Stimulated activated naive CD8-positive, alpha-beta T cell treated with anti-CD3 and anti-CD28 coated beads, Interleukin-15, Interleukin-2, amounts not matched to agents 100 U/mL and 50 U/mL, for 24 hours (primary cell): Measurements from ENCODE around the gene POLR1G.
A peak's percentile ranks its signal among the peaks of the same experiment; 100 is the strongest.

ENCODE experiments used
- ATAC-seq: fragments of 150-1000 bp; cut with Tn5 transposase; one replicate; pipeline ENCODE4 v1.10.0; 2021
- DNase-seq: peaks from one replicate; pipeline ENCODE4 v3.0.0; 2021

POLR1G gene

GRCh38 chr19:45406226-45407090 is at the start of gene POLR1G:
Gene POLR1G, plus strand, starts transcription at chr19:45406644. Its CDS starts 53 bp downstream, at chr19:45406697.
- peak; percentile 81 for DNase-seq
- ATAC-seq, result peak; percentile 77

GRCh38 chr19:45356760-45357444 is 49.5 kb upstream of the POLR1G start:
- DNase-seq, result no peak
- no peak for ATAC-seq

- no peak for DNase-seq
- no peak for ATAC-seq
Measured at GRCh38 chr19:45357445-45357783, 49.0 kb upstream of the POLR1G start.

- DNase-seq, result no peak
- ATAC-seq, result no peak
Measured at GRCh38 chr19:45358213-45358792, 48.1 kb upstream of the POLR1G start.

- no peak for ATAC-seq
Measured at GRCh38 chr19:45361608-45362007, 44.8 kb upstream of the POLR1G start.

GRCh38 chr19:45362291-45362690 is 44.2 kb upstream of the POLR1G start:
- no peak for DNase-seq
- no peak for ATAC-seq

More at GRCh38 chr19:45361608-45362007, 44.8 kb upstream of the POLR1G start:
- DNase-seq, result no peak

- ATAC-seq, result no peak
- no peak for DNase-seq
Measured at GRCh38 chr19:45363861-45364459, 42.5 kb upstream of the POLR1G start.

GRCh38 chr19:45364696-45365095 is 41.7 kb upstream of the POLR1G start:
- DNase-seq (no peak), ATAC-seq (no peak)

GRCh38 chr19:45368127-45368526 is 38.3 kb upstream of the POLR1G start:
- no peak for DNase-seq

GRCh38 chr19:45368737-45369340 is 37.6 kb upstream of the POLR1G start:
- no peak for DNase-seq
- ATAC-seq, result no peak

More at GRCh38 chr19:45368127-45368526, 38.3 kb upstream of the POLR1G start:
- ATAC-seq, result no peak

- DNase-seq, result peak; percentile 100
- peak; percentile 100 for ATAC-seq
Measured at GRCh38 chr19:45370410-45371204, 35.8 kb upstream of the POLR1G start, which contains the start of gene ERCC2. Gene ERCC2, minus strand, starts transcription at chr19:45370573. Its CDS starts 33 bp downstream, at chr19:45370540.

- no peak for DNase-seq
- ATAC-seq, result no peak
Measured at GRCh38 chr19:45376045-45376724, 30.3 kb upstream of the POLR1G start.

- ATAC-seq (no peak), DNase-seq (no peak)
Measured at GRCh38 chr19:45380107-45380506, 26.3 kb upstream of the POLR1G start.

GRCh38 chr19:45382426-45382825 is 24.0 kb upstream of the POLR1G start:
- DNase-seq (no peak), ATAC-seq (no peak)

GRCh38 chr19:45385392-45386221 is 20.8 kb upstream of the POLR1G start:
- DNase-seq (no peak), ATAC-seq (peak; percentile 32)

GRCh38 chr19:45391346-45391745 is 15.1 kb upstream of the POLR1G start:
- ATAC-seq, result no peak
- no peak for DNase-seq

- DNase-seq (no peak), ATAC-seq (no peak)
Measured at GRCh38 chr19:45391871-45392665, 14.4 kb upstream of the POLR1G start.

- DNase-seq (no peak), ATAC-seq (no peak)
Measured at GRCh38 chr19:45395821-45396617, 10.4 kb upstream of the POLR1G start.
